Measurements from ENCODE around the gene SELENOP.

The SELENOP gene, protein sequence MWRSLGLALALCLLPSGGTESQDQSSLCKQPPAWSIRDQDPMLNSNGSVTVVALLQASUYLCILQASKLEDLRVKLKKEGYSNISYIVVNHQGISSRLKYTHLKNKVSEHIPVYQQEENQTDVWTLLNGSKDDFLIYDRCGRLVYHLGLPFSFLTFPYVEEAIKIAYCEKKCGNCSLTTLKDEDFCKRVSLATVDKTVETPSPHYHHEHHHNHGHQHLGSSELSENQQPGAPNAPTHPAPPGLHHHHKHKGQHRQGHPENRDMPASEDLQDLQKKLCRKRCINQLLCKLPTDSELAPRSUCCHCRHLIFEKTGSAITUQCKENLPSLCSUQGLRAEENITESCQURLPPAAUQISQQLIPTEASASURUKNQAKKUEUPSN

DNA sequence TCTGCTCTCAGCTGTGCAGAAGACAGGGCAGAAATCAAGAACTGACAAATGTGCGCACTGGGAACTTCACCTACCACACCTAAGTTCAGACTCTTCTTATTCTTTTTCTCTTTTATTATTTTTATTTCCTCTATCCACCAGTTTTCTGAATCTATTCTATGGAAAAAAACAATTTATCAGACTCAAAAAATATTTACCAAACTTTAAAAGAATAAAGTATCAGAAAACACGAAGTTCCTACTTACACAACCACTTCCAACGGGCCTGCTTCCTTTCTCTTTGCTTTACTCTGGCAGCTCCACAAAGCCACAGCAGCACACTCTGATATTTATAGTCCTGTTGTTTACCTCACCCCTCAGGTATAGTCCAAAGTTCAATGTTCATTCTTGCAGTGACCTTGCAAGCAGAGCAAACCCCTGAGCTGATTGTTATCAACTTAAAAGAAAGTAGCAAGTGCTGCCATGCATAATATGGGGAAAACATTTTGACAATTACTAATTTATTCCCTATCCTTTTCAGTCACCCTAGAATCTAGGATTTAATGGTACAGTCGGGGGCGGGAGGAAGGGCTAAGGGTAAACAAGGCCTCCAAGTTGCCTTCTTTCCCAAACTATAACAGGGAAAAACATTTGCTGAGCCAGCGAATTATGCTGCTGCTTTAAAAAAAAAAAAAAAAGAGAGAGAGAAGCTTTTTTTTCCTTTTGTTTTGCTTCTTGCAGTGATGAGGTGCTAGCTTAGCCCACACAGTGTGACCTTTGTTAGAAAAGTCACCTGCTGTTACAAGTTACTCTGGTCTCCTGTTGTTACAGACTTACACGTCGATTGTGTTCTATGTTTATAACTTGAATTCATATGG is at the start of gene SELENOP:
SELENOP (minus strand) TSS at position 302 of the 856 bp plus-strand sequence. CDS start 3,539 bp downstream, outside the sequence.
- TF ChIP-seq, protein P1, sequence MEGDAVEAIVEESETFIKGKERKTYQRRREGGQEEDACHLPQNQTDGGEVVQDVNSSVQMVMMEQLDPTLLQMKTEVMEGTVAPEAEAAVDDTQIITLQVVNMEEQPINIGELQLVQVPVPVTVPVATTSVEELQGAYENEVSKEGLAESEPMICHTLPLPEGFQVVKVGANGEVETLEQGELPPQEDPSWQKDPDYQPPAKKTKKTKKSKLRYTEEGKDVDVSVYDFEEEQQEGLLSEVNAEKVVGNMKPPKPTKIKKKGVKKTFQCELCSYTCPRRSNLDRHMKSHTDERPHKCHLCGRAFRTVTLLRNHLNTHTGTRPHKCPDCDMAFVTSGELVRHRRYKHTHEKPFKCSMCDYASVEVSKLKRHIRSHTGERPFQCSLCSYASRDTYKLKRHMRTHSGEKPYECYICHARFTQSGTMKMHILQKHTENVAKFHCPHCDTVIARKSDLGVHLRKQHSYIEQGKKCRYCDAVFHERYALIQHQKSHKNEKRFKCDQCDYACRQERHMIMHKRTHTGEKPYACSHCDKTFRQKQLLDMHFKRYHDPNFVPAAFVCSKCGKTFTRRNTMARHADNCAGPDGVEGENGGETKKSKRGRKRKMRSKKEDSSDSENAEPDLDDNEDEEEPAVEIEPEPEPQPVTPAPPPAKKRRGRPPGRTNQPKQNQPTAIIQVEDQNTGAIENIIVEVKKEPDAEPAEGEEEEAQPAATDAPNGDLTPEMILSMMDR (IDR thresholded peaks at IDR 0.05; ENCODE audit: extremely low read depth, missing control alignments): no peak
- no peak for DNase-seq (ENCODE audit: low spot score)

DNA sequence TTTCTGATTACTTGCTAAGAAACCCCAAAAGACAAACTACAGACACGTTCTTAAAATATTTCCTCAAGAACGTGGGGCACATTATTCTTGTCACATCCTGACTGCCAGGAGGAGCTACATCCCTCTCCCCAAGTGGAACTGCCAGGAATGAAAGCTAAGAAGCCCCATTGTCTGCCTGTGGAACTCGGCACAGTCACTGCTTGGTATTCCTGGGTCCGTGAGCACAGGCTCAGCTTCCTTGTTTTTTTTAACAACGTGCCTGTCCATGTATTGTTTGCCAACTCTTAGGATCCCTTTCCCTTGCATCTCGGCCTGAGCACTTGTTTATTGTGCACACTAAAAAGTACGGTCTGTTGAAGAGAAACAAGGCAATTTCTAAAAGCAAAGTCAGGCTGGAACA is 47.0 kb upstream of the SELENOP start:
- TF ChIP-seq, protein P1 (IDR thresholded peaks at IDR 0.05; ENCODE audit: extremely low read depth, missing control alignments): no peak
- DNase-seq (ENCODE audit: low spot score): no peak

DNA sequence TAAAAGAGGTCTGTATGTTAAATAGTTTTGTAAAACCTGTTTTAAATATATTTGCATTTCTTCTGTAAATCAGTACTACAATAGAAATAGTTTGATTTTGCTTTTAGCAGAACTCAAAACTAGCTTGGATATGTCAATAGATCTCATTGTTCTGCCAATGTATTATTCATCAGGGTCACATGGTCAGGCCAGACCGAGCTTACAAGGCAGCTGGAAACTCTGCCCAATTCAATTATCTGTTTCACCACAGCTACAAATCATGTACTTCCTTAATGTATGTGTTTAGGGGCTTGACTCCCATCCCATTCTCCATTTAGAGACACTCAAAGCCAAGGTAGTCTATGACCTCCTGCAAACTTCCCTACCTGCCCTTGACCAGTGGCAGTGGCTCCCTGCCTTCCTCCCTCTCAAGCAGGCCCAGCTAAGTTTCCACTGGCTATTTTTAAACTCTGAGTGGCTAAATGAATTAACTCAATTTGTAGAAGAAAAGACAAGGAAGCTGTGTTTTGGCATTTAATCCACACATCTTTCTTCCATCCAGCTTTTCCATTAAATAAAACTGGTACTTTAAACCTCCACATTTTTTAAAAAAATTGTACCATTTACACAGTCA is 46.4 kb upstream of the SELENOP start:
- no peak for DNase-seq (ENCODE audit: low spot score)
- TF ChIP-seq, protein P1 (IDR thresholded peaks at IDR 0.05; ENCODE audit: extremely low read depth, missing control alignments): no peak

DNA sequence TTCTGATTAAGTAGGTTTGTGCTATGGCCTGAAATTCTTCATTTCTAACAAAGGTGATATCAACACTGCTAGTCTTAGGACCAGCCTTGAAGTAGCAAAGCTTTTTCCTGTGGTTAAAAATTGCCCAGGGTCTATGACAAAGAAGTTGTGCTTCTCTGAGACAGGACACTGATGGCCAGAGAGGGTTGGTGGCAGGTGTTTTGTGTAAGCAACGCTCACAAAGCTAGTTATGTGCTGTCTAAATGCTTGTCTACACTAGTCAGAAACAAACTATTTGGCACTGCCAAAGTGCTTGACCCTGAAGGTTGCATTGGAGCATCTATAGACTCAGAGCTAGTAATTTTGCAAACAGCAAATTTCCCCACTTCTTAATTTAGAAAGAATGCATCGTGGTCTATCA is 44.1 kb upstream of the SELENOP start:
- DNase-seq (ENCODE audit: low spot score): no peak
- TF ChIP-seq, protein P1 (IDR thresholded peaks at IDR 0.05; ENCODE audit: extremely low read depth, missing control alignments): no peak

DNA sequence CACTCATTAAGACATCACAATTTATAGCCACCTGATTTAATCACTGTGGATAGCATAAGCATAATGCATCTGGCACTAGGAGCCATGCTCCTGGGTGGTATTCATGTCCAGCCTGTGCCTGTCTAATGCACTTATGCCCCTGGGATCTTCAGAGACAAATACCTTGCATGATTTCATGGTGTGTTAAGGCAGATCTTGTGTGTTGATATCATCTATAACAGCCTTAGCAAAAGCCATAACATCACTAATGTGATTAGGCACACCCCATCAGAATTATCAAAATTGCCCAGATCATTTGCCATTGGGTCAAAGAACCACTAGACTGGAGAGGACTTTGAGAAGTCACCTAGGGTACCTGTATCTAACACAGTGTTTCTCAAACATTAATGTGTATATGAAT is 43.7 kb upstream of the SELENOP start:
- TF ChIP-seq, protein P1 (IDR thresholded peaks at IDR 0.05; ENCODE audit: extremely low read depth, missing control alignments): no peak
- DNase-seq (ENCODE audit: low spot score): no peak

DNA sequence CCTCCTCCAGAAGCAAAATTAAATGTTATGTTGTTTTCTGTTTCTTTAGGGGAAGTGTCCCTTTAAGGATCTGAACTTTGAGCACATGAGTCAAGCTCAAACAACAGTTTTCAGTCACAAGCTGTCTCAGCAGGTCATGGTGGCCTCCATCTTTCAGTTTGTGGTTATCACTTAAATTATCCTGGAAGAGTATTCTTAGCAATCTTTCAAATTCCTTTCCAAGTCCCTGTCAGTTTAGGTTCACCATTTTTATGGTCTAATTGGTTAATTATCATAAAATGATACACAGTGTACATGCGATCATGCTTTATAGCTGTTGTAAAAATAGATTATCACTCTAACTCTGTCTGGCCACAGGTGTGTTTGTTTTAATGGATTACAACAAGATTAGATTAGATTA is 43.1 kb upstream of the SELENOP start:
- TF ChIP-seq, protein P1 (IDR thresholded peaks at IDR 0.05; ENCODE audit: extremely low read depth, missing control alignments): no peak
- no peak for DNase-seq (ENCODE audit: low spot score)

Measured in GM20000 (cell line).